ENCODE measurements around the gene DPH3. TPM values are rescaled to one million over a fixed set of nuclear protein-coding genes. Genes with fewer than 3 reads are reported as not detected.

DPH3 gene
- total RNA-seq, 4 donors from 2014 or later = 16.7 to 33.7 (median 30.4) TPM

- DNase-seq (ENCODE audit: low spot score) (no peak), ATAC-seq (ENCODE audit: low FRiP score) (peak; percentile 39)
- TF ChIP-seq CTCF (IDR thresholded peaks at IDR 0.05) = no peak
Measured at GRCh38 chr3:16290007-16290826, 25.5 kb upstream of the DPH3 start.

- DNase-seq (ENCODE audit: low spot score) = no peak
- ATAC-seq (ENCODE audit: low FRiP score) = no peak
- no peak for TF ChIP-seq CTCF (IDR thresholded peaks at IDR 0.05)
Measured at GRCh38 chr3:16289144-16289889, 24.6 kb upstream of the DPH3 start.

- peak; percentile 39 for ATAC-seq (ENCODE audit: low FRiP score)
Measured at GRCh38 chr3:16288664-16289063, 23.9 kb upstream of the DPH3 start.

GRCh38 chr3:16286751-16287543 lies 22.2 kb upstream of the DPH3 start:
- DNase-seq (ENCODE audit: low spot score) (no peak), ATAC-seq (ENCODE audit: low FRiP score) (no peak)
- TF ChIP-seq CTCF (IDR thresholded peaks at IDR 0.05) = no peak

More at GRCh38 chr3:16288664-16289063, 23.9 kb upstream of the DPH3 start:
- TF ChIP-seq CTCF (IDR thresholded peaks at IDR 0.05) = no peak
- DNase-seq (ENCODE audit: low spot score) = no peak

GRCh38 chr3:16286161-16286560 lies 21.4 kb upstream of the DPH3 start:
- TF ChIP-seq CTCF (IDR thresholded peaks at IDR 0.05) = no peak
- ATAC-seq (ENCODE audit: low FRiP score) (no peak), DNase-seq (ENCODE audit: low spot score) (no peak)

GRCh38 chr3:16284633-16285032 lies 19.9 kb upstream of the DPH3 start:
- no peak for ATAC-seq (ENCODE audit: low FRiP score)
- no peak for TF ChIP-seq CTCF (IDR thresholded peaks at IDR 0.05)
- no peak for DNase-seq (ENCODE audit: low spot score)
